ENCODE results near the gene CEP76. TPM values are rescaled to one million over a fixed set of nuclear protein-coding genes. Genes with fewer than 3 reads are reported as not detected.

Gene CEP76
- total RNA-seq, 2 experiments from 2014 or later: 11.9 to 12.5 TPM

DNA sequence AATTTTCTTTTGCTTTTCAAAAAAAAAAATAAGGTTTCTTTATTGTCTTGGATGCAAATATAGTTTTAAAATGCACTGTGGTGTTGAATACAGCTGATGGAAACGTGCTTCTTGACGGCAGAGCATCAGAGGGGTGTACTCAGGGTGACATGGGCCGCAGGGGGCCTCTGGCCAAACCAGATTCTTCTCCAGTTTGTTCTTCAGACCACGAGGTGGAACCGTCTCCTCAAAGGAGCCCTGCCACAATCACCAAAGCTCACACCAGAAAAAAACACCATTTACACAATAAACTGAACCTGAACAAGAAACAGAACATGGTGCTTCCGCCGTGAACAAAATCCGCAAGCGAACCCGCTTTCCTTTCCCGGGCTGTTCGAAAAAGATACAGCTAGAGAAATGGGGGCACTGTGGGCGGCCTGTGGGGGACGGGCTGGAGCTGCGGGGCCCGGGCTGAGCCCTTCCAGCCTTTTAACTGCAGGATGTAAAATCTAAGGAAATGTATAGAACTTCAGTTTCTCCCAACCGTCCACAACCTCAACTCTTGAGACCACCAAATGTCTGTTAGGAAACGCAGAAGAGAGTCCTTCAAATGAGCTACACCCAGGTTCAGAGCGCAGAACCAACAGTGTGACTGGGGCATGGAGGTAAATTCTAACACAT, 34.9 kb upstream of the CEP76 start:
- H3K27me3 Mint-ChIP-seq: no peaks in the 10 kb centered on the region
- intact Hi-C loops (cut with micrococcal nuclease): no loop called here
- H3K36me3 Mint-ChIP-seq (ENCODE audit: low read depth): no peaks in the 10 kb centered on the region
- no peaks in the 10 kb centered on the region for H3K9me3 Mint-ChIP-seq
- H3K27ac Mint-ChIP-seq: no peak overlapping the region
- ChIA-PET POLR2A (no interaction called here), CTCF (interaction anchor here (1.0 to 2.6 kb wide), 5 partner anchors 11 to 197 kb away, joined by 3 to 10 read pairs (median 5); no protein-coding TSS in a partner anchor)
- TF ChIP-seq, protein P1, sequence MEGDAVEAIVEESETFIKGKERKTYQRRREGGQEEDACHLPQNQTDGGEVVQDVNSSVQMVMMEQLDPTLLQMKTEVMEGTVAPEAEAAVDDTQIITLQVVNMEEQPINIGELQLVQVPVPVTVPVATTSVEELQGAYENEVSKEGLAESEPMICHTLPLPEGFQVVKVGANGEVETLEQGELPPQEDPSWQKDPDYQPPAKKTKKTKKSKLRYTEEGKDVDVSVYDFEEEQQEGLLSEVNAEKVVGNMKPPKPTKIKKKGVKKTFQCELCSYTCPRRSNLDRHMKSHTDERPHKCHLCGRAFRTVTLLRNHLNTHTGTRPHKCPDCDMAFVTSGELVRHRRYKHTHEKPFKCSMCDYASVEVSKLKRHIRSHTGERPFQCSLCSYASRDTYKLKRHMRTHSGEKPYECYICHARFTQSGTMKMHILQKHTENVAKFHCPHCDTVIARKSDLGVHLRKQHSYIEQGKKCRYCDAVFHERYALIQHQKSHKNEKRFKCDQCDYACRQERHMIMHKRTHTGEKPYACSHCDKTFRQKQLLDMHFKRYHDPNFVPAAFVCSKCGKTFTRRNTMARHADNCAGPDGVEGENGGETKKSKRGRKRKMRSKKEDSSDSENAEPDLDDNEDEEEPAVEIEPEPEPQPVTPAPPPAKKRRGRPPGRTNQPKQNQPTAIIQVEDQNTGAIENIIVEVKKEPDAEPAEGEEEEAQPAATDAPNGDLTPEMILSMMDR (IDR thresholded peaks at IDR 0.05): no peak
- ATAC-seq (no peak), DNase-seq (no peak)
- H3K4me1 Mint-ChIP-seq (ENCODE audit: low read depth): no peaks in the 10 kb centered on the region
- no peak overlapping the region for H3K4me3 Mint-ChIP-seq

DNA sequence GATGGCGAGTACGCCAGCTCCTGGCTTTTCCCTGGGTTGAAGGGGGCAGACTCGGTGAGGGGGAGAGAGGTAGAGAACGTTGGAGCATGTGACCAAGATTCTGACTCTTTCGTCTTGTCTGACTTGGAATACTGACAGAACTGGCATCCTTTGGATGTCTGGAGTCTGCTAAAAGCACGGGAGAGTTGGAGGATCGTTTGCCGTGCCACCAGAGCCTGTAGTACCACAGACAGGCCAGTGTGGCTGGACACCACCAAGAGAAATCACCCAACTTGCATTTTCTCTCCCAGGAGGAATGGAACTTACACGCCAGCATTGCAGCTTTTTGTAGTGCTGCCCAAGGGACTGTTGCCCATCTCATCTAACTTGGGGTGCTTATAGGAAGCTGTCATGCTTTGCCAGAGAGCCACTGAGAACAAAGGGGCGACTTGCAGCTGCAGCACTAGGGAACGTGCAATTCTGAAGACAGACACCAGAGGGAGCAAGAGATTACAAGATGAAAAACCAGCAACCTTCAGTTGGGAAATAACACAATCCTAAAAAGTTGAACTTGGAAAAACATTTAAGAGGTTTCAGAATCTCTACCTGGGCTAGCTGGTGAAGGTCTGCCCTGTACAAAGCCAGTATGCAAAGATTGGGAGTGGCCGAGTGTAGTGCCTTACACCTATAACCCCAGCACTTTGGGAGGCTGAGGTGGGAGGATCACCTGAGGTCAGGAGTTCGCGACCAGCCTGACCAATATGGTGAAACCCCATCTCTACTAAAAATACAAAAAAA, 24.4 kb upstream of the CEP76 start:
- ChIA-PET CTCF (interaction anchor here (0.7 to 8.8 kb wide), 38 partner anchors 9 to 453 kb away, joined by 3 to 132 read pairs (median 4); partner anchors contain the start of genes CEP76 and PTPN2), POLR2A (interaction anchor here (0.7 to 1.0 kb wide), 4 partner anchors 11 to 49 kb away, joined by 3 read pairs; partner anchors contain the start of gene PSMG2)
- H3K27ac Mint-ChIP-seq: no peak overlapping the region
- H3K4me3 Mint-ChIP-seq: no peak overlapping the region
- TF ChIP-seq, protein P1 (IDR thresholded peaks at IDR 0.05): peak; percentile 96
- no peaks in the 10 kb centered on the region for H3K27me3 Mint-ChIP-seq
- H3K4me1 Mint-ChIP-seq (ENCODE audit: low read depth): peaks cover under 1% of the 10 kb centered on the region
- DNase-seq (peak; percentile 66), ATAC-seq (peak; percentile 86)
- H3K9me3 Mint-ChIP-seq: no peaks in the 10 kb centered on the region
- H3K36me3 Mint-ChIP-seq (ENCODE audit: low read depth): peaks cover 5% of the 10 kb centered on the region
- intact Hi-C loops (cut with micrococcal nuclease): loop anchor here (2.0 to 5.0 kb wide), 2 partner anchors 165 to 206 kb away; no protein-coding TSS in a partner anchor

DNA sequence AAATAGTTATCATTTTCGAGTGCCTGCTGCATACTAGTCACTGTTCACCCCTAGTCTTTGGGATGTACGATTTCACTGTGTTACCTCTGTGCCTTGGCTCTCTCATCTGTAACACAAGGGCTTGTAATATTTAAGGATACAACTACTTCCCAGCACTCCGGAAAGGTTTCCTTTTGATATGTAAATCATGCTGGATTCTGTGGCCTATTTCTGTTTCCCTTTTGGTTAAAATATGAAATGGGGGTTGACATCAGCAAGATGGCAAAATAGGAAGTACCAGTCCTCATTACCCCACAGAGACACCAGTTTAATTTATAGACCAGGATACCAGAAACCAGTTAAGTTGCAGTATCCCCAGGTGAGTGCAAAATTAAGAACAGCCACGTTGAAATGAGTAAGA, 23.8 kb upstream of the CEP76 start:
- POLR2A ChIA-PET: interaction anchor here (0.7 to 1.0 kb wide), 3 partner anchors 12 to 50 kb away, joined by 3 read pairs; partner anchors contain the start of gene PSMG2
- ATAC-seq (no peak), DNase-seq (no peak)
- H3K4me1 Mint-ChIP-seq (ENCODE audit: low read depth): peaks cover 4% of the 10 kb centered on the region
- H3K27ac Mint-ChIP-seq: no peak overlapping the region
- no peaks in the 10 kb centered on the region for H3K27me3 Mint-ChIP-seq
- H3K4me3 Mint-ChIP-seq: no peak overlapping the region
- intact Hi-C loops (cut with micrococcal nuclease): loop anchor here (2.0 to 5.0 kb wide), 2 partner anchors 166 to 206 kb away; no protein-coding TSS in a partner anchor
- TF ChIP-seq, protein P1 (IDR thresholded peaks at IDR 0.05): no peak
- no peaks in the 10 kb centered on the region for H3K9me3 Mint-ChIP-seq
- H3K36me3 Mint-ChIP-seq (ENCODE audit: low read depth): peaks cover 8% of the 10 kb centered on the region
- CTCF ChIA-PET: interaction anchor here (0.8 to 8.8 kb wide), 32 partner anchors 10 to 454 kb away, joined by 3 to 132 read pairs (median 5); partner anchors contain the start of genes CEP76 and PTPN2

DNA sequence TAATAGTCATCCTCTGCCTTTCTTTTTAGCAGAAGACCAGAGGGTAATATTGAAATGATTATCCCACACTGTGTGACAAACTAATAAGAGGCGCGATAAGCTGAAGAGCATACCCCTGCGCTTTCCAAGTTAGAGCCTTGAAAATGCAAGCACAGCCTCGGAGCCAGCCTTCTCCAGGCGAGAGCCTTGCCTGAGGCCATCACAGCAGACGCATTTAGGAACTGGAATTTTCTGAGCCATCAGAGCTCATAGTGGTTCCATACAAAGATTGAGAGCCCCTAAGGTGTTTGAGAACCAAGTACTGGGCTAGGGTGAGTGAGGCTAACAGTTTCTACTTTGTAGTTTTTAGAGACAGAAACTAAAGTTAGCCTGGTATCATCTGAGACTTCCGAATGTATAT, 20.2 kb upstream of the CEP76 start:
- Mint-ChIP-seq H3K27me3 (no peaks in the 10 kb centered on the region), H3K4me3 (no peak overlapping the region), H3K27ac (no peak overlapping the region), H3K4me1 (ENCODE audit: low read depth) (peaks cover 4% of the 10 kb centered on the region), H3K9me3 (no peaks in the 10 kb centered on the region), H3K36me3 (ENCODE audit: low read depth) (peaks cover 22% of the 10 kb centered on the region)
- ATAC-seq (no peak), DNase-seq (no peak)
- ChIA-PET CTCF (interaction anchor here (1.1 to 8.8 kb wide), 7 partner anchors 12 to 437 kb away, joined by 3 to 132 read pairs (median 4); no protein-coding TSS in a partner anchor), POLR2A (interaction anchor here (0.6 kb wide), 1 partner anchor 21 kb away, joined by 3 read pairs; no protein-coding TSS in a partner anchor)
- TF ChIP-seq, protein P1 (IDR thresholded peaks at IDR 0.05): no peak
- intact Hi-C loops (cut with micrococcal nuclease): no loop called here
